HG03432 (cell line): ENCODE results near the gene TNS4.

Experiments
- ATAC-seq: cut with Tn5 transposase; IDR thresholded peaks from one replicate; pipeline ENCODE4 v1.9.1; 2021; ENCODE audit warnings: mild to moderate bottlenecking, moderate library complexity; ENCODE audit not compliant: unreplicated experiment

Gene TNS4

GRCh38 chr17:40458851-40459482, 42.5 kb downstream of the TNS4 start:
- no peak for ATAC-seq

GRCh38 chr17:40457964-40458791, 43.2 kb downstream of the TNS4 start:
- no peak for ATAC-seq

GRCh38 chr17:40457369-40457768, 44.1 kb downstream of the TNS4 start:
- no peak for ATAC-seq

- no peak for ATAC-seq
Observed at GRCh38 chr17:40456396-40456951, 44.9 kb downstream of the TNS4 start.

- no peak for ATAC-seq
Observed at GRCh38 chr17:40454613-40454995, 46.8 kb downstream of the TNS4 start.

GRCh38 chr17:40453881-40454612, 47.4 kb downstream of the TNS4 start:
- no peak for ATAC-seq

- no peak for ATAC-seq
Observed at GRCh38 chr17:40452921-40453378, 48.5 kb downstream of the TNS4 start.

GRCh38 chr17:40452216-40452787, 49.1 kb downstream of the TNS4 start:
- no peak for ATAC-seq

- ATAC-seq: no peak
Observed at GRCh38 chr17:40451420-40451819, 50.0 kb downstream of the TNS4 start.

GRCh38 chr17:40450175-40450574, 51.2 kb downstream of the TNS4 start:
- ATAC-seq: no peak

- no peak for ATAC-seq
Observed at GRCh38 chr17:40448639-40449261, 52.7 kb downstream of the TNS4 start.

GRCh38 chr17:40448213-40448638, 53.2 kb downstream of the TNS4 start:
- ATAC-seq: no peak

- ATAC-seq: no peak
Observed at GRCh38 chr17:40447806-40448205, 53.6 kb downstream of the TNS4 start.

- no peak for ATAC-seq
Observed at GRCh38 chr17:40447148-40447644, 54.2 kb downstream of the TNS4 start.

- ATAC-seq: no peak
Observed at GRCh38 chr17:40445751-40446468, 55.5 kb downstream of the TNS4 start.

- ATAC-seq: no peak
Observed at GRCh38 chr17:40443988-40444899, 57.2 kb downstream of the TNS4 start.

GRCh38 chr17:40443196-40443987, 58.0 kb downstream of the TNS4 start, which contains the start of gene IGFBP4:
Gene IGFBP4 (plus strand): TSS chr17:40443450. CDS start chr17:40443736, 286 bp downstream.
- no peak for ATAC-seq
